Gastroesophageal sphincter (tissue), 3 donors: ENCODE results near the gene TMEM163.

Experiments
- EP300 ChIP-seq: sonication (generic); formaldehyde crosslinking; IDR thresholded peaks from one replicate; pipeline ENCODE4 v1.6.1; 2017; ENCODE audit warnings: antibody characterized with exemption, mild to moderate bottlenecking
- POLR2A ChIP-seq, 2 donors: fragments of 450-650 bp; IDR thresholded peaks; one replicate each; pipeline ENCODE4 v1.6.1; 2017; ENCODE audit warnings: antibody characterized with exemption in 2 of 2, mild to moderate bottlenecking in 2 of 2, moderate library complexity in 1 of 2
- POLR2AphosphoS5 ChIP-seq: sonication (generic); formaldehyde crosslinking; IDR thresholded peaks from one replicate; pipeline ENCODE4 v1.6.1; 2017; ENCODE audit warnings: antibody characterized with exemption
- TF ChIP-seq, protein P1 (sequence below), 4 experiments: fragments of 200-600 bp in 2 of 4; fragments of 450-650 bp in 2 of 4; sonication (generic) in 1 of 4; IDR thresholded peaks; one replicate each; pipeline ENCODE4 v1.5.1; 2017 to 2019; ENCODE audit warnings: antibody characterized with exemption in 4 of 4, mild to moderate bottlenecking in 2 of 4, moderate library complexity in 2 of 4

DNA sequence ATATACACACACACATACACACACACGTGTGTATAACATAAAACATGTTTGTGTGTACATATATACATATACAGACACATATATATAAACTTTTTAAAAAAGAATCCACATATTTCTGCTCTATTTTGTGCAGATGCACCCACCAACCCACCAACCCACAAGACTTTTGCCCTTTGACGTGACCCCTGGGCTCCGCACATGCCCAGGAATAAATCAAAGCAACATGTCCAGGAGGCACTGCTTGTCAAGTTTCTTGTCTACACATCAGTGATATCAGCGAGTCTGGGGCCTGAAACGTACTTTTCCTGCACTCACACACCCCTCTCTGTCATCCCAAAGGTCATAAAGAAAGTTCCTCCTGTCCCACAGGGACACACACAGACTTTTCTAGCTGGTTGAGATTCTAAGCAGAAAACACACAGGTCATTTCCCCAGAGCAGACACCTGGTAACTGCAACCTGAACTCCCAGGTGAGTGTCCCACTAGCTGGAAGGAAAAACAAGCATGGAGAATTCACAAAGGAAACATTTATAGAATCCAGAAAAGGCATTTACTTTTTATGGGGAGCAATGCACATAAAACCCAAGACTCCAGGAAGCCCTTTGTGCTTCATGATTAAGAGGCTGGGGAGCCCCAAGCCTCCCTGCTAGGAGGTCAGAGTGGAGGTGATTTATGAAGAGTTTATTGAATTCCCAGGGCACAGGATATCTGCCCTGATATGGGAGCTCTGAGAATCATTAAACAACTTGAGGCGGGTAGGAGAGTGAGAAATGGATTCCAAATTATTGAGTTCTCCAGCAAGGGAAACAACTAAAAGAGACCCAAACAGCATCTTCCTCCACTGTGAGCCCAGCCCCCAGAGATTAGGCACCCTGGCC, 253.3 kb downstream of the TMEM163 start:
- TF ChIP-seq EP300 (no peak), POLR2AphosphoS5 (no peak), POLR2A (IDR thresholded peaks at IDR 0.05) (no peak)
- TF ChIP-seq, protein P1, sequence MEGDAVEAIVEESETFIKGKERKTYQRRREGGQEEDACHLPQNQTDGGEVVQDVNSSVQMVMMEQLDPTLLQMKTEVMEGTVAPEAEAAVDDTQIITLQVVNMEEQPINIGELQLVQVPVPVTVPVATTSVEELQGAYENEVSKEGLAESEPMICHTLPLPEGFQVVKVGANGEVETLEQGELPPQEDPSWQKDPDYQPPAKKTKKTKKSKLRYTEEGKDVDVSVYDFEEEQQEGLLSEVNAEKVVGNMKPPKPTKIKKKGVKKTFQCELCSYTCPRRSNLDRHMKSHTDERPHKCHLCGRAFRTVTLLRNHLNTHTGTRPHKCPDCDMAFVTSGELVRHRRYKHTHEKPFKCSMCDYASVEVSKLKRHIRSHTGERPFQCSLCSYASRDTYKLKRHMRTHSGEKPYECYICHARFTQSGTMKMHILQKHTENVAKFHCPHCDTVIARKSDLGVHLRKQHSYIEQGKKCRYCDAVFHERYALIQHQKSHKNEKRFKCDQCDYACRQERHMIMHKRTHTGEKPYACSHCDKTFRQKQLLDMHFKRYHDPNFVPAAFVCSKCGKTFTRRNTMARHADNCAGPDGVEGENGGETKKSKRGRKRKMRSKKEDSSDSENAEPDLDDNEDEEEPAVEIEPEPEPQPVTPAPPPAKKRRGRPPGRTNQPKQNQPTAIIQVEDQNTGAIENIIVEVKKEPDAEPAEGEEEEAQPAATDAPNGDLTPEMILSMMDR (IDR thresholded peaks at IDR 0.05), result no peak
